ENCODE results near the gene HES3.
A peak's percentile ranks its signal among the peaks of the same experiment; 100 is the strongest.

The HES3 gene

GRCh38 chr1:6209661-6210580 is 34.1 kb upstream of the HES3 start:
- H3K9me3 ChIP-seq (ENCODE audit: control extremely low read depth in 1 of 5, control insufficient read depth in 4 of 5, insufficient read depth in 2 of 5, low read depth in 1 of 5, low read length in 4 of 5), result peaks cover 0 to 3% (median 0%) of the 10 kb centered on the region in 5 experiments
- ChIA-PET POLR2A (interaction anchor here (0.6 kb wide), 1 partner anchor 50 kb away, joined by 3 read pairs; no protein-coding TSS in a partner anchor), CTCF (interaction anchor here (1.0 to 1.3 kb wide), 4 partner anchors 12 to 37 kb away, joined by 3 to 4 read pairs (median 3); no protein-coding TSS in a partner anchor)
- no peak overlapping the region for H3K27ac ChIP-seq (ENCODE audit: insufficient read depth in 1 of 2, low read depth in 1 of 2, low read length in 2 of 2, poor library complexity in 1 of 2, severe bottlenecking in 2 of 2)
- peaks cover 0 to 43% (median 39%) of the 10 kb centered on the region in 4 experiments for H3K4me1 ChIP-seq (ENCODE audit: control extremely low read depth in 1 of 4, control insufficient read depth in 4 of 4, insufficient read depth in 4 of 4, low read length in 3 of 4)
- WGBS (ENCODE audit: insufficient coverage), result 89% methylated on average over 13 of the region's 17 CpGs
- DNase-seq, result peak in 2 of 3 donors; percentile 53 to 57
- H3K27me3 ChIP-seq (replicated peaks in 2 of 5; ENCODE audit: control insufficient read depth in 4 of 5, insufficient read depth in 5 of 5, low read length in 4 of 5), result peaks cover 4 to 53% (median 18%) of the 10 kb centered on the region in 5 experiments
- no peaks in the 10 kb centered on the region for H3K36me3 ChIP-seq (ENCODE audit: control insufficient read depth in 4 of 4, insufficient read depth in 4 of 4, low read length in 3 of 4)
- peak overlapping the region in 4 of 7 experiments; percentile 10 to 66 (median 56) for H3K4me3 ChIP-seq (ENCODE audit: control insufficient read depth in 1 of 7, extremely low read depth in 1 of 7, insufficient read depth in 4 of 7, low read depth in 2 of 7, low read length in 6 of 7)

GRCh38 chr1:6210591-6211355 is 33.2 kb upstream of the HES3 start:
- 96% methylated on average over 25 of the region's 29 CpGs for WGBS (ENCODE audit: insufficient coverage)
- H3K27ac ChIP-seq (ENCODE audit: insufficient read depth in 1 of 2, low read depth in 1 of 2, low read length in 2 of 2, poor library complexity in 1 of 2, severe bottlenecking in 2 of 2), result no peak overlapping the region
- peaks cover 4 to 45% (median 17%) of the 10 kb centered on the region in 5 experiments for H3K27me3 ChIP-seq (replicated peaks in 2 of 5; ENCODE audit: control insufficient read depth in 4 of 5, insufficient read depth in 5 of 5, low read length in 4 of 5)
- H3K4me1 ChIP-seq (ENCODE audit: control extremely low read depth in 1 of 4, control insufficient read depth in 4 of 4, insufficient read depth in 4 of 4, low read length in 3 of 4), result peaks cover 0 to 35% (median 32%) of the 10 kb centered on the region in 4 experiments
- peaks cover 0 to 3% (median 0%) of the 10 kb centered on the region in 5 experiments for H3K9me3 ChIP-seq (ENCODE audit: control extremely low read depth in 1 of 5, control insufficient read depth in 4 of 5, insufficient read depth in 2 of 5, low read depth in 1 of 5, low read length in 4 of 5)
- CTCF ChIA-PET, result interaction anchor here (1.1 to 1.3 kb wide), 3 partner anchors 16 to 36 kb away, joined by 3 to 4 read pairs (median 3); no protein-coding TSS in a partner anchor
- DNase-seq, result no peak
- H3K36me3 ChIP-seq (ENCODE audit: control insufficient read depth in 4 of 4, insufficient read depth in 4 of 4, low read length in 3 of 4), result no peaks in the 10 kb centered on the region
- no peak overlapping the region for H3K4me3 ChIP-seq (ENCODE audit: control insufficient read depth in 1 of 7, extremely low read depth in 1 of 7, insufficient read depth in 4 of 7, low read depth in 2 of 7, low read length in 6 of 7)
- POLR2A ChIA-PET, result interaction anchor here (0.6 kb wide), 1 partner anchor 51 kb away, joined by 3 read pairs; no protein-coding TSS in a partner anchor

GRCh38 chr1:6211731-6212130 is 32.2 kb upstream of the HES3 start:
- ChIA-PET POLR2A (no interaction called here), CTCF (interaction anchor here (1.0 kb wide), 1 partner anchor 12 kb away, joined by 4 read pairs; the partner anchor contains the start of gene RPL22)
- H3K4me1 ChIP-seq (ENCODE audit: control extremely low read depth in 1 of 4, control insufficient read depth in 4 of 4, insufficient read depth in 4 of 4, low read length in 3 of 4), result peaks cover 0 to 28% (median 24%) of the 10 kb centered on the region in 4 experiments
- DNase-seq, result no peak
- no peak overlapping the region for H3K27ac ChIP-seq (ENCODE audit: insufficient read depth in 1 of 2, low read depth in 1 of 2, low read length in 2 of 2, poor library complexity in 1 of 2, severe bottlenecking in 2 of 2)
- peaks cover 3 to 35% (median 13%) of the 10 kb centered on the region in 5 experiments for H3K27me3 ChIP-seq (replicated peaks in 2 of 5; ENCODE audit: control insufficient read depth in 4 of 5, insufficient read depth in 5 of 5, low read length in 4 of 5)
- 89% methylated on average over 13 of the region's 16 CpGs for WGBS (ENCODE audit: insufficient coverage)
- H3K36me3 ChIP-seq (ENCODE audit: control insufficient read depth in 4 of 4, insufficient read depth in 4 of 4, low read length in 3 of 4), result no peaks in the 10 kb centered on the region
- H3K9me3 ChIP-seq (ENCODE audit: control extremely low read depth in 1 of 5, control insufficient read depth in 4 of 5, insufficient read depth in 2 of 5, low read depth in 1 of 5, low read length in 4 of 5), result peaks cover 0 to 3% (median 0%) of the 10 kb centered on the region in 5 experiments
- H3K4me3 ChIP-seq (ENCODE audit: control insufficient read depth in 1 of 7, extremely low read depth in 1 of 7, insufficient read depth in 4 of 7, low read depth in 2 of 7, low read length in 6 of 7), result no peak overlapping the region

- CTCF ChIA-PET, result interaction anchor here (0.6 to 1.6 kb wide), 3 partner anchors 8 to 19 kb away, joined by 3 to 4 read pairs (median 3); partner anchors contain the start of gene RPL22
- peak in 2 of 3 donors; percentile 44 to 48 for DNase-seq
- POLR2A ChIA-PET, result no interaction called here
- Histone ChIP-seq H3K27me3 (replicated peaks in 2 of 5; ENCODE audit: control insufficient read depth in 4 of 5, insufficient read depth in 5 of 5, low read length in 4 of 5) (peaks cover 0 to 29% (median 11%) of the 10 kb centered on the region in 5 experiments), H3K4me1 (ENCODE audit: control extremely low read depth in 1 of 4, control insufficient read depth in 4 of 4, insufficient read depth in 4 of 4, low read length in 3 of 4) (peaks cover 0 to 28% (median 24%) of the 10 kb centered on the region in 4 experiments), H3K27ac (ENCODE audit: insufficient read depth in 1 of 2, low read depth in 1 of 2, low read length in 2 of 2, poor library complexity in 1 of 2, severe bottlenecking in 2 of 2) (no peak overlapping the region), H3K36me3 (ENCODE audit: control insufficient read depth in 4 of 4, insufficient read depth in 4 of 4, low read length in 3 of 4) (no peaks in the 10 kb centered on the region), H3K9me3 (ENCODE audit: control extremely low read depth in 1 of 5, control insufficient read depth in 4 of 5, insufficient read depth in 2 of 5, low read depth in 1 of 5, low read length in 4 of 5) (peaks cover 0 to 3% (median 0%) of the 10 kb centered on the region in 5 experiments), H3K4me3 (ENCODE audit: control insufficient read depth in 1 of 7, extremely low read depth in 1 of 7, insufficient read depth in 4 of 7, low read depth in 2 of 7, low read length in 6 of 7) (no peak overlapping the region)
- WGBS (ENCODE audit: insufficient coverage), result 55% methylated on average over 17 of the region's 20 CpGs
These were observed 31.6 kb upstream of the HES3 start for GRCh38 chr1:6212193-6212959.

GRCh38 chr1:6218375-6219164 is 25.4 kb upstream of the HES3 start:
- Histone ChIP-seq H3K4me3 (ENCODE audit: control insufficient read depth in 1 of 7, extremely low read depth in 1 of 7, insufficient read depth in 4 of 7, low read depth in 2 of 7, low read length in 6 of 7) (no peak overlapping the region), H3K27me3 (replicated peaks in 2 of 5; ENCODE audit: control insufficient read depth in 4 of 5, insufficient read depth in 5 of 5, low read length in 4 of 5) (peaks cover 0 to 4% (median 0%) of the 10 kb centered on the region in 5 experiments), H3K4me1 (ENCODE audit: control extremely low read depth in 1 of 4, control insufficient read depth in 4 of 4, insufficient read depth in 4 of 4, low read length in 3 of 4) (no peaks in the 10 kb centered on the region), H3K36me3 (ENCODE audit: control insufficient read depth in 4 of 4, insufficient read depth in 4 of 4, low read length in 3 of 4) (peaks cover 2 to 21% (median 11%) of the 10 kb centered on the region in 4 experiments), H3K9me3 (ENCODE audit: control extremely low read depth in 1 of 5, control insufficient read depth in 4 of 5, insufficient read depth in 2 of 5, low read depth in 1 of 5, low read length in 4 of 5) (peaks cover 0 to 2% (median 0%) of the 10 kb centered on the region in 5 experiments), H3K27ac (ENCODE audit: insufficient read depth in 1 of 2, low read depth in 1 of 2, low read length in 2 of 2, poor library complexity in 1 of 2, severe bottlenecking in 2 of 2) (no peak overlapping the region)
- ChIA-PET CTCF (interaction anchor here (0.9 to 1.7 kb wide), 2 partner anchors 12 to 186 kb away, joined by 3 to 4 read pairs; partner anchors contain the start of gene RNF207), POLR2A (interaction anchor here (0.6 kb wide), 1 partner anchor 80 kb away, joined by 4 read pairs; no protein-coding TSS in a partner anchor)
- 96% methylated on average over 15 of the region's 16 CpGs for WGBS (ENCODE audit: insufficient coverage)
- DNase-seq, result no peak

All from common myeloid progenitor, CD34-positive (primary cell).